Right atrium auricular region (tissue), 2 donors: ENCODE data around the gene DCC. TPM values are rescaled to one million over a fixed set of nuclear protein-coding genes. Genes with fewer than 3 reads are reported as not detected.

Source experiments
- DNase-seq: peaks from one replicate; pipeline ENCODE4 v3.0.0-alpha.2; 2019; ENCODE audit warnings: low spot score
- H3K27ac ChIP-seq, 2 donors: fragments of 200-600 bp; sonication (generic); 1 replicate in 1 of 2; 2 replicates in 1 of 2; pipeline ENCODE4 v1.5.1; 2016 to 2019
- H3K27me3 ChIP-seq, 2 donors: fragments of 200-600 bp; sonication (generic); one replicate each; pipeline versions ENCODE4 v1.5.1 to v1.6.0; 2017 to 2019
- H3K36me3 ChIP-seq: fragments of 200-600 bp; sonication (generic); one replicate; pipeline ENCODE4 v1.5.1; 2016
- H3K4me1 ChIP-seq, 2 donors: fragments of 200-600 bp; sonication (generic); one replicate each; pipeline versions ENCODE4 v1.5.1 to v1.6.0; 2017 to 2019
- H3K4me3 ChIP-seq, 2 donors: fragments of 200-600 bp; sonication (generic); 1 replicate in 1 of 2; 2 replicates in 1 of 2; pipeline ENCODE4 v1.5.1; 2017 to 2019; ENCODE audit warnings: mild to moderate bottlenecking in 1 of 2, moderate library complexity in 1 of 2
- H3K9me3 ChIP-seq, 2 donors: fragments of 200-600 bp; sonication (generic); one replicate each; pipeline ENCODE4 v1.5.1; 2019
- total RNA-seq, 2 donors: library from RNA; depleted of rRNA; stranded (reverse); fragments of >200 nt; gene quantifications; one replicate each; pipeline ENCODE4 v1.1.0, GENCODE V29; 2016
- TF ChIP-seq, protein P1 (sequence below), 2 donors: fragments of 200-600 bp; sonication (generic); IDR thresholded peaks; one replicate each; pipeline ENCODE4 v1.5.1; 2019; ENCODE audit warnings: antibody characterized with exemption in 2 of 2

DCC gene
- total RNA-seq, 2 donors from 2014 or later: not detected

DNA sequence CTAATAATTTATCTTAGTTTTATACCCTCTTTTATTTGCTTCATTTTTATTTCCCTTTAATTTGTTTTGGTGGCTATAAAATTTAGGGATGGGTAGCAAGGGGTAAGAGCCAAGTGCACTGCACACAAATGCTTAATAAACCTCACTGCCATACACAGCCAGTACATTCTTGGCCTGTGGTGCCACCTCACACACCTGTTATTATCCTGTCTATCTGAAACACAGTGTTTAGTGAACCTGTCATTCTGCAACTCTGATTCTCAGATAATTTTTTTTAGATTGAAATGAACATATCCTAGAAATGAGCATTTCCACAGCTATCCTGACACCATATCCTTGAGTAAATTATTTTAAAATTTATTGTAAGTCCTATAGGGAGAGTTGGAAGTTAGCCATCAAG is 807.5 kb downstream of the DCC start:
- TF ChIP-seq, protein P1, sequence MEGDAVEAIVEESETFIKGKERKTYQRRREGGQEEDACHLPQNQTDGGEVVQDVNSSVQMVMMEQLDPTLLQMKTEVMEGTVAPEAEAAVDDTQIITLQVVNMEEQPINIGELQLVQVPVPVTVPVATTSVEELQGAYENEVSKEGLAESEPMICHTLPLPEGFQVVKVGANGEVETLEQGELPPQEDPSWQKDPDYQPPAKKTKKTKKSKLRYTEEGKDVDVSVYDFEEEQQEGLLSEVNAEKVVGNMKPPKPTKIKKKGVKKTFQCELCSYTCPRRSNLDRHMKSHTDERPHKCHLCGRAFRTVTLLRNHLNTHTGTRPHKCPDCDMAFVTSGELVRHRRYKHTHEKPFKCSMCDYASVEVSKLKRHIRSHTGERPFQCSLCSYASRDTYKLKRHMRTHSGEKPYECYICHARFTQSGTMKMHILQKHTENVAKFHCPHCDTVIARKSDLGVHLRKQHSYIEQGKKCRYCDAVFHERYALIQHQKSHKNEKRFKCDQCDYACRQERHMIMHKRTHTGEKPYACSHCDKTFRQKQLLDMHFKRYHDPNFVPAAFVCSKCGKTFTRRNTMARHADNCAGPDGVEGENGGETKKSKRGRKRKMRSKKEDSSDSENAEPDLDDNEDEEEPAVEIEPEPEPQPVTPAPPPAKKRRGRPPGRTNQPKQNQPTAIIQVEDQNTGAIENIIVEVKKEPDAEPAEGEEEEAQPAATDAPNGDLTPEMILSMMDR (IDR thresholded peaks at IDR 0.05): no peak
- Histone ChIP-seq H3K27me3 (no peaks in the 10 kb centered on the region), H3K36me3 (no peaks in the 10 kb centered on the region), H3K4me3 (no peak overlapping the region), H3K9me3 (no peaks in the 10 kb centered on the region), H3K27ac (no peak overlapping the region), H3K4me1 (no peaks in the 10 kb centered on the region)
- DNase-seq: no peak

DNA sequence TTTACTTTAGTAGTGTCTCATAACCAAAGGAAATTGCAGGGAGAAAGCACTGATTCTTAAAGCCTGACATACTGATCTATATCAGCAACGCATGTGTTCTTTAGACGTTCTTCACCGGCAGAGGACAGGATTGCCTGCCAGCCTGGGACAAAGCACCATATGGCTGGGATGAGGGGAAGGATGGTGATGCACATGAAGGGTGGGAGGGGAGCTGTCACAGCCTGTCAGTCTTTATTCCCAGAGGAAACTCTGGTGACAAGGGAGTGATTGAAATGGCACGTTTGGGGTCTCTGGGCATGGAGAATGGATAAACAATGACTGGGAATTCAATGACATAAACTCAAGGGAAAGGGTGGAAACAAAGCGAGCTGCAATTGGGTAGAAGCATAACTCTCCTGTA is 808.1 kb downstream of the DCC start:
- no peak for DNase-seq
- H3K4me1 ChIP-seq: no peaks in the 10 kb centered on the region
- no peaks in the 10 kb centered on the region for H3K27me3 ChIP-seq
- no peak overlapping the region for H3K27ac ChIP-seq
- H3K36me3 ChIP-seq: no peaks in the 10 kb centered on the region
- TF ChIP-seq, protein P1 (IDR thresholded peaks at IDR 0.05): no peak
- no peaks in the 10 kb centered on the region for H3K9me3 ChIP-seq
- no peak overlapping the region for H3K4me3 ChIP-seq

GRCh38 chr18:53152476-53152875 is 812.5 kb downstream of the DCC start:
- no peak for DNase-seq
- TF ChIP-seq, protein P1 (IDR thresholded peaks at IDR 0.05): no peak
- no peaks in the 10 kb centered on the region for H3K9me3 ChIP-seq
- H3K4me1 ChIP-seq: no peaks in the 10 kb centered on the region
- no peaks in the 10 kb centered on the region for H3K36me3 ChIP-seq
- H3K27me3 ChIP-seq: no peaks in the 10 kb centered on the region
- no peak overlapping the region for H3K27ac ChIP-seq
- H3K4me3 ChIP-seq: no peak overlapping the region

DNA sequence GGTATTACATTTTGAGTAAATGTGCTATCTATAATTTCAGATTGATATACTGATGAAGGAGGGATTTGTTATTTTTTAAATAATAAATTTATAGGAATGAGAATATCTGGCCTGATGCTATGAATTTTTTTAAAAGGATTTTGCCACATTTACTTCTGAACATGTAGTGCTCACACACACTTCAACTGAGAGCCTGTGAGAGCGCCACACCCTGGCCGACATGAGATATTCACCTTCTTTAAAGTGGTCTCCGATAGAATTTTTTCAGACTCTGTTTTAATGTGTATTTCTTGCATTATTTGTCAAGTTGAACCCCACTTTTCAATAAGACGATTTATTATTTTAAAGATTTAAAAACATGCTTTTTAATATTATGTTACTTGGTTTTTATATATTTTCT is 813.3 kb downstream of the DCC start:
- DNase-seq: no peak
- Histone ChIP-seq H3K4me1 (no peaks in the 10 kb centered on the region), H3K27ac (no peak overlapping the region), H3K36me3 (no peaks in the 10 kb centered on the region), H3K9me3 (no peaks in the 10 kb centered on the region), H3K4me3 (no peak overlapping the region), H3K27me3 (no peaks in the 10 kb centered on the region)
- TF ChIP-seq, protein P1 (IDR thresholded peaks at IDR 0.05): peak; percentile 14 to 20

DNA sequence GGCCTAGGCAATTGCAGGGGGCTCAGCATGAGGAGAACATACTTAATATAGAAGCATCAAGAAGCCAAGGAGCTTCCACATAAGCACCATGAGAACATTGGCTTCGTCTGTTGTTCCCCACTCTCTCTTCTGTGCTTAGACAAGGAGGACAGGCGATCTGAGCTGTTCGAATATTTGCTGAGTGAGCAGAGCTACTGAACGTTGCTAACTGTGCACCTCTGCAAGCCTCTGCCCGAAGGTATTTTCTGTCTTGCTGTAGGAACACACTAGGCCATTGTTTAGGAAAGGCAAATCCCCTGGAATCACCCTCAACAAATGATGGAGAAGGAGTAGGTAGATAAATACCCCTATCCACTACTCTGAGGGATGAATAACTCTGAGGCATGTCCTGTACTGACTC is 813.8 kb downstream of the DCC start:
- Histone ChIP-seq H3K27ac (no peak overlapping the region), H3K36me3 (no peaks in the 10 kb centered on the region), H3K27me3 (no peaks in the 10 kb centered on the region), H3K9me3 (no peaks in the 10 kb centered on the region), H3K4me3 (no peak overlapping the region), H3K4me1 (no peaks in the 10 kb centered on the region)
- TF ChIP-seq, protein P1 (IDR thresholded peaks at IDR 0.05): no peak
- DNase-seq: no peak

- Histone ChIP-seq H3K4me1 (no peaks in the 10 kb centered on the region), H3K27ac (no peak overlapping the region), H3K27me3 (no peaks in the 10 kb centered on the region), H3K4me3 (no peak overlapping the region), H3K36me3 (no peaks in the 10 kb centered on the region), H3K9me3 (no peaks in the 10 kb centered on the region)
- TF ChIP-seq, protein P1 (IDR thresholded peaks at IDR 0.05): no peak
- DNase-seq: no peak
These were observed 825.8 kb downstream of the DCC start for GRCh38 chr18:53165770-53166169.
